Vagina (tissue), 2 donors: Measurements from ENCODE around the gene P3H1.

Experiments
- CTCF ChIP-seq, 3 experiments: fragments of 450-650 bp in 2 of 3; fragments of 200-600 bp in 1 of 3; sonication (generic) in 1 of 3; IDR thresholded peaks; one replicate each; pipeline ENCODE4 v1.5.1; 2017 to 2019; ENCODE audit warnings: antibody characterized with exemption in 3 of 3, mild to moderate bottlenecking in 2 of 3, moderate library complexity in 2 of 3
- POLR2A ChIP-seq, 2 donors: fragments of 450-650 bp; IDR thresholded peaks; one replicate each; pipeline ENCODE4 v1.6.1; 2017; ENCODE audit warnings: antibody characterized with exemption in 2 of 2, mild to moderate bottlenecking in 2 of 2, moderate library complexity in 2 of 2
- POLR2AphosphoS5 ChIP-seq, 2 donors: sonication (generic); formaldehyde crosslinking; IDR thresholded peaks; one replicate each; pipeline ENCODE4 v1.9.0; 2017; ENCODE audit warnings: antibody characterized with exemption in 2 of 2, mild to moderate bottlenecking in 2 of 2, low read depth in 1 of 2; ENCODE audit not compliant: insufficient read depth in 1 of 2

GRCh38 chr1:42756956-42757891 lies 9.6 kb downstream of the P3H1 start:
- TF ChIP-seq CTCF (IDR thresholded peaks at IDR 0.05) (peak in 1 of 3 experiments; percentile 37), POLR2A (IDR thresholded peaks at IDR 0.05) (no peak), POLR2AphosphoS5 (IDR thresholded peaks at IDR 0.05; ENCODE audit: insufficient read depth in 1 of 2, low read depth in 1 of 2) (no peak)
